ENCODE measurements around the gene GBF1.

Gene GBF1

DNA sequence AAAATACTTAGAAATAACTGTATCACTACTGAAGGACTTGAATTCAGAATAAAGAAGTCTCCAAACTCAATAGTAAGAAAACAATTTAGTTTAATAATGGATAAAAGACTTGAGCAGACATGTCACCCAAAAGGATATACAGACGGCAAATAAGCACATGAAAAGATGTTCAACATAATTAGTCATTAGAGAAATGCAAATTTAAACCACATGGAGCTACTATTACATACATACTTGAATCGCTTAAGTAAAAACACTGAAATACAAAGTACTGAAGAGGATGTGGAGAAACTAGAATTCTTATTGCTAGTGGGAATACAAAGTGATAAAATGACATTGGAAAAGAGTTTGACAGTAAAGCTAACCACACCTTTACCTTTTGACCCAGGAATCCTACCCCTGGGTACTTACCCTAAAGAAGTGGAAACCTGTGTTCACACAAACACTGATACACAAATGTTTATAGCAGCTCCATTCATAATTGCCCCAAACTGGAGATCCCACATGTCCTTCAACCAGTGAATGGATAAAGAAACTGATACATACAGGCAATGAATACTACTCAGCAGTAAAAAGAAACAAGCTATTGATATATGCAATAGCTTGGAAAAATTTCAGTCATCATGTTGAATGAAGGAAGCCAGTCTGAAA is 95.8 kb downstream of the GBF1 start:
- no peak overlapping the region for H3K4me3 ChIP-seq (ENCODE audit: low read length)
- H3K36me3 ChIP-seq (ENCODE audit: control insufficient read depth, insufficient read depth, low read length) = peaks cover 4% of the 10 kb centered on the region
- peaks cover 6% of the 10 kb centered on the region for H3K4me1 ChIP-seq (ENCODE audit: control insufficient read depth, insufficient read depth, low read length)
- H3K9ac ChIP-seq (ENCODE audit: low read length) = no peak overlapping the region
- no peaks in the 10 kb centered on the region for H3K27me3 ChIP-seq (ENCODE audit: control insufficient read depth, insufficient read depth, low read length)
- H3K9me3 ChIP-seq (ENCODE audit: control insufficient read depth, low read length) = no peaks in the 10 kb centered on the region

DNA sequence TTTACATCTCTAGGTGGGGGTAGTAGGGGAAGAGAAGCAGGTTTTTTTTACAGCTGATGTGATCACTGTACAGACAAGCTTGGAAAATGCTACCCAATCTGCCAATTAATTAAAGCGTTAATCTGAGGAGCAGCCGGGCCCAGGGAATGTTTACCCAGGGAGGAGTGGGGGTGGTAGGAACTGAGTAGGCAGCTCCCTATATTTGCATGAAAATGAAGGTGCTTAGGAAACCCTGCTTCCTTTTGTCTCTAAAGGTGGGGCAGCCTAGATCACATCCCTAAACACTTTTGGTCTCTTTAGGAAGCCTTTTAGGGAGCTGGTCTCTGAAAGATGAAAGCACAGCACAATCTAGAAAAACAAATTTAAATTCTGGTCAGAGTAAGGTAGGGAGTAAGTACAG is 97.1 kb downstream of the GBF1 start:
- Histone ChIP-seq H3K4me1 (ENCODE audit: control insufficient read depth, insufficient read depth, low read length) (peaks cover 6% of the 10 kb centered on the region), H3K36me3 (ENCODE audit: control insufficient read depth, insufficient read depth, low read length) (peaks cover 4% of the 10 kb centered on the region), H3K9ac (ENCODE audit: low read length) (no peak overlapping the region), H3K9me3 (ENCODE audit: control insufficient read depth, low read length) (no peaks in the 10 kb centered on the region), H3K4me3 (ENCODE audit: low read length) (no peak overlapping the region), H3K27me3 (ENCODE audit: control insufficient read depth, insufficient read depth, low read length) (no peaks in the 10 kb centered on the region)

DNA sequence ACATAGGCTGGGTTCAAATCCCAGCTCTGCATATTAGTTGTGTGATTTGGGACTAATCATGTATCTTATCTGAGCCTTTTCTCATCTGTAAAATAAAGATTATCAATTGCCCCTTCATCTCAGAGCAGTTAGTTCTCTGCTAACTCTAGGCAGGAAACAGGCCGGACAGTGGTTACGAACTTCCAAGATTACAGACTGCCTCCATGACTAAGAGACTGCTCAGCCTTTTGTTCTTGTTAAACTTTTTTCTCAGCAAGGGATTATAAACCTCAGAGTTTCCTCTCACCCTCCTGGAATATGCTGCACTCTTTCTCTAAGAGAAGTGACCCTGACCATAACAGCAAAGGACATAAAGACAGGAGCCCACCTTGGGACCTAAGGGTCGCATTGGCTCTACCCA is 97.6 kb downstream of the GBF1 start:
- Histone ChIP-seq H3K4me3 (ENCODE audit: low read length) (no peak overlapping the region), H3K36me3 (ENCODE audit: control insufficient read depth, insufficient read depth, low read length) (peaks cover 4% of the 10 kb centered on the region), H3K9ac (ENCODE audit: low read length) (no peak overlapping the region), H3K9me3 (ENCODE audit: control insufficient read depth, low read length) (no peaks in the 10 kb centered on the region), H3K27me3 (ENCODE audit: control insufficient read depth, insufficient read depth, low read length) (no peaks in the 10 kb centered on the region), H3K4me1 (ENCODE audit: control insufficient read depth, insufficient read depth, low read length) (peaks cover 6% of the 10 kb centered on the region)

DNA sequence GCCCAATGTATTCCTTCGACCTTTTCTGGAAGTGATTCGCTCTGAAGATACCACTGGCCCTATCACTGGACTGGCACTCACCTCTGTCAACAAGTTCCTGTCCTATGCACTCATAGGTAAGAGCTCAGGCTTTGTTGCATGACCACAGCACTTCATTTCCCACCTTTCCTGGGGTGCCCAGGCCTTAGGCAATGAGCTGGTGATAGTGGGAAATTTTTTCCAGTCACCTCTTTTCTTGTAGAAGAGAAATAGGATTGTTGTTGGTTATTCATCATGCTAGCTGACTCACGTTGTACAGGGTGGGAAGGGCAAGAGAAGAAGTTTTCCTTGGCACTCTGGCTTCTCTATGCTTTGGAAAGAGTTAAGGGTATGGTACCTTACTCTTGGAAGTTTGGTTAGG is 98.7 kb downstream of the GBF1 start:
- H3K9ac ChIP-seq (ENCODE audit: low read length) = no peak overlapping the region
- peaks cover 4% of the 10 kb centered on the region for H3K36me3 ChIP-seq (ENCODE audit: control insufficient read depth, insufficient read depth, low read length)
- peaks cover 6% of the 10 kb centered on the region for H3K4me1 ChIP-seq (ENCODE audit: control insufficient read depth, insufficient read depth, low read length)
- no peaks in the 10 kb centered on the region for H3K27me3 ChIP-seq (ENCODE audit: control insufficient read depth, insufficient read depth, low read length)
- H3K9me3 ChIP-seq (ENCODE audit: control insufficient read depth, low read length) = no peaks in the 10 kb centered on the region
- H3K4me3 ChIP-seq (ENCODE audit: low read length) = no peak overlapping the region

DNA sequence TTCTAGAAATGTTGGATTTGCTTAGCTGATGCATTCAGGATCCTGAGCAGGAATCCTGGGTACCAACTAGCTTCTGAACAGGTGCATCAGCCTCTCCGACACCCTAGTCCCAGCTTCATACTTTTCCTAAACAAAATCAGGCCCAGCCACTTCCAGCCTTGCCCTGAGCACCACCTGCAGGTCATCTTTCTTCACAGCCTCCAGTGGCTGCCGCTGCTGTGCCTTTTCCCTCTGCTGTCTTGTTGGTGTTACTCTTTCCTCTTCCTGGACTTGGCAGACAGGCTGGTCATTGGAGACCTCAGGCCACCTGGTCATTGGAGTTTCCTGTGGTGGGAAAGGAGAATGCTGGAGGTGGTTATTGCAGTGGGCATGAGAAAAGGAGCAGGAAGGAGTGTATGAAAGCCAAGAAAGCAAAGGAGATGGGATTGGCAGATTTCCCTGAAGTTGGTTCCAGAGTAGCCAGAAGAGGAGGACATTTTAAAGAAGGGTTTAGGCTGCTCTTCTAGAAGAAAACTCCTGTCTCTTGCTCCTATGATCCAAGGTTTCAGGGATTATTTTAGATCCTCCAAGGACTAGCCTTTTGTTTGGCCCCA is 102.0 kb downstream of the GBF1 start:
- no peak overlapping the region for H3K4me3 ChIP-seq (ENCODE audit: low read length)
- peaks cover 5% of the 10 kb centered on the region for H3K36me3 ChIP-seq (ENCODE audit: control insufficient read depth, insufficient read depth, low read length)
- no peaks in the 10 kb centered on the region for H3K9me3 ChIP-seq (ENCODE audit: control insufficient read depth, low read length)
- H3K4me1 ChIP-seq (ENCODE audit: control insufficient read depth, insufficient read depth, low read length) = peaks cover 5% of the 10 kb centered on the region
- H3K9ac ChIP-seq (ENCODE audit: low read length) = no peak overlapping the region
- H3K27me3 ChIP-seq (ENCODE audit: control insufficient read depth, insufficient read depth, low read length) = no peaks in the 10 kb centered on the region

DNA sequence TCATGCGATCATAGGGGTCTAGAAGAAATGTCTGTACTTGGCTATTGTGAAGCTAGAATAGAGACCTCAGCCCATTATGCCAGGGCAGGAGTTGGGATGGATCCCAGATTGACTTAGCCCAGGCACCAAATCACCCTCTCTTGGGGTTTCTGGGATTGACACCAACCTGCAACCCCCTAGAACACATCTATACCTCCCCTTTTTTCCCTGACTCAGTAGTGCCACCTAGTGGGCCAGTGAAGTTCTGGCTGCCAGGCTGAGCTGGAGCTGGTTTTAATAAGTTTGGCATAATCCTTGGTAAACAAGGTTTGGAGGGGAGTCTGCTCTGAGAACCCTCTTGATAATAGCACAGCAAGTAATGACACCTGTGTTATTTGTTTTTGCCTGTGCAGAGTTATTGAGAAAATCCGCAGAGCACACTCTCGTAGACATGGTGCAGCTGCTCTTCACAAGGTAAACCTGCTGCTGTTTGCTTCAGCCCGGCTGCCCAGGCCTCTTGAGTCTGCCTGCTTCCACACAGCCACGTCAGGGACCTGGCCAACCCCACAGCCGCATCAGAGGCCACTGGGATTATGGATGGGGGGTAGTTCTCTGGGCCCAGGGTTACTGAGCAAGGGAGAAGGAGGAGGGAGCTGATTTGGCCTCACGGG is 106.9 kb downstream of the GBF1 start:
- H3K36me3 ChIP-seq (ENCODE audit: control insufficient read depth, insufficient read depth, low read length) = peaks cover 14% of the 10 kb centered on the region
- no peak overlapping the region for H3K4me3 ChIP-seq (ENCODE audit: low read length)
- no peak overlapping the region for H3K9ac ChIP-seq (ENCODE audit: low read length)
- no peaks in the 10 kb centered on the region for H3K4me1 ChIP-seq (ENCODE audit: control insufficient read depth, insufficient read depth, low read length)
- H3K27me3 ChIP-seq (ENCODE audit: control insufficient read depth, insufficient read depth, low read length) = no peaks in the 10 kb centered on the region
- H3K9me3 ChIP-seq (ENCODE audit: control insufficient read depth, low read length) = no peaks in the 10 kb centered on the region

DNA sequence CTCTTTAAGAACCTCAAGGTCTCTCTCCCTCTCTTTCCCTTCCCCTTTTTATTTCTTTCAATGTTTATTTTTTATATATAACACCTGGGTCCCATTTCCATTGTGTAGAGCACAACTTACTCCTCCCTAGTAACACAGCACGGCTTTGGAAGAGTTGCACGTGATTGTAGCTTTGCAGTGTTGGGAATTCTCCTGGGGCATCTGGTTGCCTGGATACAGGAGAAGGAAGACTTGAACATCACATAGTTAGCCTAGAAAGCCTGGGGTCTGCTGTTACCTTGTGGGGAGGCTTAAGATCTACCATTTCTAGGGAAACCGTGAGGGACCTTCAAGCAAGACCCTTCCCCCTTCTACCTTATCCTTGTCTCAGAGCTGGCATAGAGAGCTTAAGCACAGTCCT is 109.1 kb downstream of the GBF1 start:
- no peaks in the 10 kb centered on the region for H3K9me3 ChIP-seq (ENCODE audit: control insufficient read depth, low read length)
- no peaks in the 10 kb centered on the region for H3K4me1 ChIP-seq (ENCODE audit: control insufficient read depth, insufficient read depth, low read length)
- no peak overlapping the region for H3K9ac ChIP-seq (ENCODE audit: low read length)
- no peaks in the 10 kb centered on the region for H3K27me3 ChIP-seq (ENCODE audit: control insufficient read depth, insufficient read depth, low read length)
- no peak overlapping the region for H3K4me3 ChIP-seq (ENCODE audit: low read length)
- H3K36me3 ChIP-seq (ENCODE audit: control insufficient read depth, insufficient read depth, low read length) = peaks cover 26% of the 10 kb centered on the region

DNA sequence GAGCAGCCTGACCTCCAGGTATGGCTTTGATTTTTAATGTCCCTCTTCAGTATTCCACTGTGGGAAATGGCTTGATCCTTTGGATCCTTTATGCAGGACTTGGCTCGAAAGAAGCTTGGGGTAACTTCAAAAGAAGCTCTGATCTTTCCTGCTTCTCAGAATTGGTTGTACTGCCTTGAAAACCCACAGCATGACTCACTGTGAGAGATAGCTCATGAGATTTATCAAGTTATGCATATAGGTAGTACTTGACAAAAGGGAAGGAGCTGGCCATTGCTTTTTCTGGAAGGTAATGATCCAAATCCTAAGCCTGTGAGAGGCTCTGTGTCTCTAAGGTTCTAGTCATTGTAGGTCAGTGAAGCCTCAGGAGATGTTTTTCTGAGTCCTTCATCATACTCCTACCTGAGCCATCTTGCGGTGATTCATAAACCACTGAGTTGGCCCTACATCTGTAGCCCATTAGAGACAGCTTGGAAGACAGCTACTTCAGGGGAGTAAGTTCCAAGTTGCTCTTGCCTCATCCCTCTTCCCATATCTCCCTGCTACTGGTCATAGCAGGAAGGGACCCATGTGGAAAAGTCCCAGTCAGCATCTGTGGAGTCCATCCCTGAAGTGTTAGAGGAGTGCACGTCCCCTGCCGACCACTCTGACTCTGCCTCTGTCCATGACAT is 113.5 kb downstream of the GBF1 start:
- H3K36me3 ChIP-seq (ENCODE audit: control insufficient read depth, insufficient read depth, low read length) = peaks cover 40% of the 10 kb centered on the region
- H3K27me3 ChIP-seq (ENCODE audit: control insufficient read depth, insufficient read depth, low read length) = no peaks in the 10 kb centered on the region
- H3K4me1 ChIP-seq (ENCODE audit: control insufficient read depth, insufficient read depth, low read length) = no peaks in the 10 kb centered on the region

DNA sequence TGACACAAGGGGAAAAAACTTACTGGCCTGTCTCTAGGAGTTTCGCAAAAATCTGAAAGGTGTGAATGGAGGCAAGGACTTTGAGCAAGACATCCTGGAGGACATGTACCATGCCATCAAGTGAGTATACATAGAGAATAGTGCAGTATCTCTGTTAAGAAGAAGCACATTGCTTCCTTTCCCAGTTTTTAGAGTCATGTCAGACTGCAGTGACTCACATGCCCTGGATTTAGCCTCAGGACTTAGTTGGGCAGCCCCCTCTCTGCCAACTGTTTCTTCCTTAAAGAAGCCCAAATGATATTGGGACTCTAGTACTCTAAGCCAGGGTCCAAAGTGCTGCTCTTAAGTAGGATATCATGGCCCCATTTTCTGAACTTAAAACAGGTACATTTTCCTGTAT is 122.1 kb downstream of the GBF1 start:
- H3K9me3 ChIP-seq (ENCODE audit: control insufficient read depth, low read length) = no peaks in the 10 kb centered on the region
- H3K36me3 ChIP-seq (ENCODE audit: control insufficient read depth, insufficient read depth, low read length) = peaks cover 49% of the 10 kb centered on the region
- H3K4me1 ChIP-seq (ENCODE audit: control insufficient read depth, insufficient read depth, low read length) = no peaks in the 10 kb centered on the region
- H3K9ac ChIP-seq (ENCODE audit: low read length) = no peak overlapping the region
- H3K4me3 ChIP-seq (ENCODE audit: low read length) = no peak overlapping the region
- no peaks in the 10 kb centered on the region for H3K27me3 ChIP-seq (ENCODE audit: control insufficient read depth, insufficient read depth, low read length)

More for the DNA sequence above, 113.5 kb downstream of the GBF1 start:
- Histone ChIP-seq H3K4me3 (ENCODE audit: low read length) (no peak overlapping the region), H3K9me3 (ENCODE audit: control insufficient read depth, low read length) (no peaks in the 10 kb centered on the region), H3K9ac (ENCODE audit: low read length) (no peak overlapping the region)

DNA sequence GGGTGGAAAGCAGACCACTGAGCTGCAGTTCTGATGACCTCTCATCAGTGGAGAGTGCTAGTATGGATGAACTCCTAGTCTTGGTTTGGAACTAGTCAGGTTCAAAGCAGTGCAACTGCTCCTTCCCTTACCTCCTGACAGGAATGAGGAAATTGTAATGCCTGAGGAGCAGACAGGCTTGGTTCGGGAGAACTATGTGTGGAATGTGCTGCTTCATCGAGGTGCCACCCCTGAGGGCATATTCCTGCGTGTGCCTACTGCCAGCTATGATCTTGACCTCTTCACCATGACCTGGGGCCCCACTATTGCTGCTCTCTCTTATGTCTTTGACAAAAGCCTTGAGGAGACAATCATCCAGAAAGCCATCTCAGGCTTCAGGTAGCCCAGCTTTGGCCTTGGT is 122.7 kb downstream of the GBF1 start:
- Histone ChIP-seq H3K9me3 (ENCODE audit: control insufficient read depth, low read length) (no peaks in the 10 kb centered on the region), H3K9ac (ENCODE audit: low read length) (no peak overlapping the region), H3K4me1 (ENCODE audit: control insufficient read depth, insufficient read depth, low read length) (no peaks in the 10 kb centered on the region), H3K4me3 (ENCODE audit: low read length) (no peak overlapping the region), H3K36me3 (ENCODE audit: control insufficient read depth, insufficient read depth, low read length) (peaks cover 45% of the 10 kb centered on the region), H3K27me3 (ENCODE audit: control insufficient read depth, insufficient read depth, low read length) (no peaks in the 10 kb centered on the region)

DNA sequence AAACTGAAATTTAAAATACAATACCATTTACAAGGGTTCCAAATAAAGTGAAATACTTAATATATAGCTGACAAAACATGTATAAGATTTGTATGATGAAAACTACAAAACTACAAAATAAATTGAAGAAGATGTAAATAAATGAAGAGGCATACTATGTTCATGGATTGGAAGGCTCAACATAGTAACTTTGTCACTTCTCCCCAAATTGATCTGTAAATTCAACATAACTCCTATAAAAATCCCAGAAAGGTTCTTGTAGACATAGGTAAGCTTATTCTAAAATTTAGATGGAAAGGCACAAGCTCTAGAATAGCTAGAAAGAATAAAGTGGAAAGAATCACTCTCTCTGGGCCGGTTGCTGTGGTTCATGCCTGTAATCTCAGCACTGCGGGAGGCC is 126.0 kb downstream of the GBF1 start:
- H3K27me3 ChIP-seq (ENCODE audit: control insufficient read depth, insufficient read depth, low read length) = no peaks in the 10 kb centered on the region
- H3K9ac ChIP-seq (ENCODE audit: low read length) = no peak overlapping the region
- H3K9me3 ChIP-seq (ENCODE audit: control insufficient read depth, low read length) = no peaks in the 10 kb centered on the region
- H3K36me3 ChIP-seq (ENCODE audit: control insufficient read depth, insufficient read depth, low read length) = peaks cover 32% of the 10 kb centered on the region
- no peaks in the 10 kb centered on the region for H3K4me1 ChIP-seq (ENCODE audit: control insufficient read depth, insufficient read depth, low read length)
- no peak overlapping the region for H3K4me3 ChIP-seq (ENCODE audit: low read length)

DNA sequence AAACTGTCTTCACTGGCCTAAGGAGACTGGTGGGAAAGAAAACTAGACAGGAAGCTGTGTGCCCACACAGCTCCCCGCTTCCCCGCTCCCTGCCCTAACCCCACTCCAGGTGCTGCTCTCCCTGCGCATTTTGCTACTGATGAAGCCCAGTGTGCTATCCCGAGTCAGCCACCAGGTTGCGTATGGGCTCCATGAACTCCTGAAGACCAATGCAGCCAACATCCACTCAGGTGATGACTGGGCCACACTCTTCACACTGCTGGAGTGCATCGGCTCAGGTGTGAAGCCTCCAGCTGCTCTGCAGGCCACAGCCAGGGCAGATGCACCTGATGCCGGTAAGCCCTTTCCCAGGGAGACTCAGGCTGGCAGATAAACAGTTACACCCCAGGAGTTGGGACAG is 129.9 kb downstream of the GBF1 start:
- Histone ChIP-seq H3K4me1 (ENCODE audit: control insufficient read depth, insufficient read depth, low read length) (no peaks in the 10 kb centered on the region), H3K4me3 (ENCODE audit: low read length) (no peak overlapping the region), H3K9ac (ENCODE audit: low read length) (no peak overlapping the region), H3K36me3 (ENCODE audit: control insufficient read depth, insufficient read depth, low read length) (peaks cover 21% of the 10 kb centered on the region), H3K9me3 (ENCODE audit: control insufficient read depth, low read length) (no peaks in the 10 kb centered on the region), H3K27me3 (ENCODE audit: control insufficient read depth, insufficient read depth, low read length) (no peaks in the 10 kb centered on the region)
